ENCODE data around the gene DERL3. TPM values are rescaled to one million over a fixed set of nuclear protein-coding genes. Genes with fewer than 3 reads are reported as not detected.

The DERL3 gene
- total and polyA plus RNA-seq, 2 of the 13 experiments (the other 11 are each of a cell fraction or from before 2014, with no cell fraction given), result not detected

DNA sequence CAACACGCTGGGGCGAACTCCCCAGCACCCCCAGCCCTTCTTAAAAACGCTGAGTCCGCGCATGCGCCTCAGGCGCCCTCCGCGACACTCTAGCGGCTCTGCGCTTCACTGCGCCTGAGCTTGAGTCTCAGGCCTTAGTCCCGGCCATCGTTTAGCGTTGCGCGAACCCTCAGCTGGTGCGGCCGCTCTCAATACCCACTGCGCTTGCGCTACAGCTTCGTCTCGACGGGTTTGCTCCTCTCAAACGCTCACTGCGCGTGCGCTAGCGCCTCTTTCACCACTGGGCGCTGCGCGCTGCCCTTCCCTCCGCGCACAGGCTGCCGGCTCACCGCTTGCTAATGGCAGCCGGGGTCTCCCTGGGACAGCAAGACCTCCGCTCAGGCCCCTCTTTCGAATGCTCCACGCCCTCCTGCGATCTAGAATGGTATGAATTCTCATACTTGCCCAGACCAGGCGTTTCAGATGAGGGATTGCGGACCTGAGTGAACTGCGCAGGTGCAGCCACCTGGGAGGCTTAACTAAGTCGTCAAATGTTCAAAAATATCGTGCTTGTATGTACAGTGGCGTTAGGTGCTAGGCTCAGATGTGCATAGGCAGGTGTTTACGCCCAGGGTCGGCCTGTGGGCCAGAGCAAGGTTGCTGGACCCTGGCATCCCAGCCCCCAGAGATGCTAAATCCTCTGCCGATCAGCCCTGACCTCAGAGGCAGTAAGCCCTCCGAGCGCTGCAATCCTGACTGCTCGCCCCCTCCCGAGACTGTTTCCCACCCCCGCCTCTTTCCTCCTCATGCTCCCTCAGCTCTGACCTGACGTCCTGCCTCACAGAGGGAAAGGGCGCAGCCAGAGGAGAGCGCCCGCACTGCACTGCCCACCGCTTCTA, 19.0 kb upstream of the DERL3 start, which contains the start of gene SLC2A11 (continued):
- no peak for TF ChIP-seq AHDC1 (CRISPR knock-in tag; IDR thresholded peaks at IDR 0.05; ENCODE audit: borderline replicate concordance)
- TF ChIP-seq CENPX (CRISPR knock-in tag; IDR thresholded peaks at IDR 0.05), result no peak
- no peak for TF ChIP-seq ZC3H4 (CRISPR knock-in tag; IDR thresholded peaks at IDR 0.05; ENCODE audit: borderline replicate concordance)
- no peak for TF ChIP-seq HNRNPL (IDR thresholded peaks at IDR 0.05; ENCODE audit: low read depth, low read length)
- no peak for TF ChIP-seq ZNF296 (CRISPR knock-in tag; conservative IDR thresholded peaks at IDR 0.05)
- 0 out of 2 replicates have a peak, but pooled peaks have one; percentile 36 for TF ChIP-seq ZNF468 (CRISPR knock-in tag; IDR thresholded peaks at IDR 0.05)
- TF ChIP-seq ZNF354B (CRISPR knock-in tag; IDR thresholded peaks at IDR 0.05), result no peak
- TF ChIP-seq ESRRA (CRISPR knock-in tag; IDR thresholded peaks at IDR 0.05; ENCODE audit: low read depth), result no peak
- no peak for TF ChIP-seq GLMP (CRISPR knock-in tag; IDR thresholded peaks at IDR 0.05; ENCODE audit: borderline replicate concordance)
- TF ChIP-seq FUBP1 (CRISPR knock-in tag; IDR thresholded peaks at IDR 0.05; ENCODE audit: borderline replicate concordance), result no peak
- no peak for TF ChIP-seq TEF (CRISPR knock-in tag; IDR thresholded peaks at IDR 0.05)
- TF ChIP-seq FOXJ3 (CRISPR knock-in tag; IDR thresholded peaks at IDR 0.05; ENCODE audit: borderline replicate concordance), result no peak; the same call in 1 of the 2 replicates
- TF ChIP-seq, protein P1, sequence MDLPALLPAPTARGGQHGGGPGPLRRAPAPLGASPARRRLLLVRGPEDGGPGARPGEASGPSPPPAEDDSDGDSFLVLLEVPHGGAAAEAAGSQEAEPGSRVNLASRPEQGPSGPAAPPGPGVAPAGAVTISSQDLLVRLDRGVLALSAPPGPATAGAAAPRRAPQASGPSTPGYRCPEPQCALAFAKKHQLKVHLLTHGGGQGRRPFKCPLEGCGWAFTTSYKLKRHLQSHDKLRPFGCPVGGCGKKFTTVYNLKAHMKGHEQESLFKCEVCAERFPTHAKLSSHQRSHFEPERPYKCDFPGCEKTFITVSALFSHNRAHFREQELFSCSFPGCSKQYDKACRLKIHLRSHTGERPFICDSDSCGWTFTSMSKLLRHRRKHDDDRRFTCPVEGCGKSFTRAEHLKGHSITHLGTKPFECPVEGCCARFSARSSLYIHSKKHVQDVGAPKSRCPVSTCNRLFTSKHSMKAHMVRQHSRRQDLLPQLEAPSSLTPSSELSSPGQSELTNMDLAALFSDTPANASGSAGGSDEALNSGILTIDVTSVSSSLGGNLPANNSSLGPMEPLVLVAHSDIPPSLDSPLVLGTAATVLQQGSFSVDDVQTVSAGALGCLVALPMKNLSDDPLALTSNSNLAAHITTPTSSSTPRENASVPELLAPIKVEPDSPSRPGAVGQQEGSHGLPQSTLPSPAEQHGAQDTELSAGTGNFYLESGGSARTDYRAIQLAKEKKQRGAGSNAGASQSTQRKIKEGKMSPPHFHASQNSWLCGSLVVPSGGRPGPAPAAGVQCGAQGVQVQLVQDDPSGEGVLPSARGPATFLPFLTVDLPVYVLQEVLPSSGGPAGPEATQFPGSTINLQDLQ (CRISPR knock-in tag; IDR thresholded peaks at IDR 0.05), result no peak
- TF ChIP-seq TAF1 (CRISPR knock-in tag; IDR thresholded peaks at IDR 0.05), result peak; percentile 66
- TF ChIP-seq PHF20 (CRISPR knock-in tag; IDR thresholded peaks at IDR 0.05), result no peak; the same call in none of the 2 replicates
- TF ChIP-seq ZNF678 (CRISPR knock-in tag; IDR thresholded peaks at IDR 0.05), result no peak
